Sigmoid colon (tissue), 7 donors: Measurements from ENCODE around the gene R3HCC1L. TPM values are rescaled to one million over a fixed set of nuclear protein-coding genes. Genes with fewer than 3 reads are reported as not detected.
"Not testable (repeated sequence)": the region's sequence is repeated elsewhere in the genome, so short reads cannot be mapped to it uniquely, and the experiment has no call there.

Experiments
- DNase-seq: peaks from one replicate; pipeline ENCODE4 v3.0.0-alpha.2; 2019
- H3K27ac ChIP-seq, 4 donors: fragments of 200-600 bp; sonication (generic); one replicate each; pipeline ENCODE4 v1.5.1; 2016 to 2019; ENCODE audit warnings: mild to moderate bottlenecking in 1 of 4
- H3K27me3 ChIP-seq, 3 donors: fragments of 200-600 bp; sonication (generic); one replicate each; pipeline ENCODE4 v1.5.1; 2019; ENCODE audit warnings: mild to moderate bottlenecking in 1 of 3
- H3K36me3 ChIP-seq, 4 donors: fragments of 200-600 bp; sonication (generic); one replicate each; pipeline ENCODE4 v1.5.1; 2016 to 2019
- H3K4me1 ChIP-seq, 4 donors: fragments of 200-600 bp; sonication (generic); one replicate each; pipeline ENCODE4 v1.5.1; 2017 to 2019
- H3K4me3 ChIP-seq, 4 donors: fragments of 200-600 bp; sonication (generic); one replicate each; pipeline ENCODE4 v1.5.1; 2017 to 2019; ENCODE audit warnings: mild to moderate bottlenecking in 2 of 4, moderate library complexity in 1 of 4
- H3K9me3 ChIP-seq, 4 donors: fragments of 200-600 bp in 3 of 4; sonication (generic) in 3 of 4; one replicate each; pipeline versions ENCODE4 v1.5.1 to v1.6.1; 2013 to 2019
- EP300 ChIP-seq, 4 donors: sonication (generic); formaldehyde crosslinking; IDR thresholded peaks; one replicate each; pipeline ENCODE4 v1.6.1; 2017; ENCODE audit warnings: antibody characterized with exemption in 4 of 4
- POLR2A ChIP-seq, 2 donors: fragments of 450-650 bp; IDR thresholded peaks; one replicate each; pipeline ENCODE4 v1.6.1; 2016; ENCODE audit warnings: antibody characterized with exemption in 2 of 2, mild to moderate bottlenecking in 2 of 2, moderate library complexity in 2 of 2
- POLR2AphosphoS5 ChIP-seq, 4 donors: sonication (generic); formaldehyde crosslinking; IDR thresholded peaks; one replicate each; pipeline ENCODE4 v1.6.1; 2017; ENCODE audit warnings: antibody characterized with exemption in 4 of 4
- WGBS, 2 donors: extraction: QIAGEN DNeasy Blood & Tissue Kit; methylation state at CpG; one replicate each; pipeline ENCODE4 v1.1.7; 2013; 5-methylcytosine and 5-hydroxymethylcytosine counted together
- intact Hi-C: fragments of 100-400 bp; cut with DNase I; formaldehyde crosslinking; loops from one replicate; pipeline ENCODE4 v1.15.1; 2023
- polyA plus RNA-seq, 3 donors: library from polyadenylated mRNA; stranded (reverse); fragments of 200-250 nt; gene quantifications; one replicate each; pipeline ENCODE4 v1.2.3, GENCODE V29; 2013
- total RNA-seq, 4 donors: library from RNA; depleted of rRNA; stranded (reverse); fragments of >200 nt; gene quantifications; one replicate each; pipeline ENCODE4 v1.1.0, GENCODE V29; 2016
- TF ChIP-seq, protein P1 (sequence below), 4 experiments: fragments of 450-650 bp in 3 of 4; fragments of 200-600 bp in 1 of 4; IDR thresholded peaks; one replicate each; pipeline ENCODE4 v1.5.1; 2016 to 2019; ENCODE audit warnings: antibody characterized with exemption in 4 of 4, mild to moderate bottlenecking in 3 of 4, moderate library complexity in 2 of 4
- donor health status: healthy with polysubstance abuse.
- donor health status: Bipolar disorder and iron deficiency.
- donor health status: healthy.

The R3HCC1L gene
- total and polyA plus RNA-seq, 7 donors: 11.6 to 15.0 (median 13.9) TPM

DNA sequence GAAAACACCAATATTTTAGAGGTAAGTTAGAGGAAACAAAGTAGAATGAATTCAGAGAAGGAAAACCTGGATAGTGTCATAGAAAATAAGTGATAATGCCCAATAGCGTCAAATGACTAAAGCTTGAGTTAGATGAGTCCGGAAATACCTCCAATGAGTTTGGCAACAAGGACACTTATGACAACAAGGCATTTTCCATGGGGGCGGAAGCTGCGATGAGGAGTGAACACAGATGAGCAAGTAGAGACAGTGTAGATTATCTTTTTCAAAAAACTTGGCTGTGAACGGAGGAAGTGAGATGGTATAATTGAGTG lies 383 bp upstream of the R3HCC1L start:
- DNase-seq: no peak
- peaks cover 0 to 14% (median 6%) of the 10 kb centered on the region in 4 donors for H3K4me1 ChIP-seq
- no peaks in the 10 kb centered on the region for H3K36me3 ChIP-seq
- WGBS, 2 donors: 71 to 80% methylated on average over 5 of the region's 5 CpGs
- H3K27ac ChIP-seq: peak overlapping the region; percentile 84 to 92 (median 90)
- TF ChIP-seq EP300 (IDR thresholded peaks at IDR 0.05) (no peak), POLR2AphosphoS5 (IDR thresholded peaks at IDR 0.05) (no peak), POLR2A (IDR thresholded peaks at IDR 0.05) (no peak)
- TF ChIP-seq, protein P1, sequence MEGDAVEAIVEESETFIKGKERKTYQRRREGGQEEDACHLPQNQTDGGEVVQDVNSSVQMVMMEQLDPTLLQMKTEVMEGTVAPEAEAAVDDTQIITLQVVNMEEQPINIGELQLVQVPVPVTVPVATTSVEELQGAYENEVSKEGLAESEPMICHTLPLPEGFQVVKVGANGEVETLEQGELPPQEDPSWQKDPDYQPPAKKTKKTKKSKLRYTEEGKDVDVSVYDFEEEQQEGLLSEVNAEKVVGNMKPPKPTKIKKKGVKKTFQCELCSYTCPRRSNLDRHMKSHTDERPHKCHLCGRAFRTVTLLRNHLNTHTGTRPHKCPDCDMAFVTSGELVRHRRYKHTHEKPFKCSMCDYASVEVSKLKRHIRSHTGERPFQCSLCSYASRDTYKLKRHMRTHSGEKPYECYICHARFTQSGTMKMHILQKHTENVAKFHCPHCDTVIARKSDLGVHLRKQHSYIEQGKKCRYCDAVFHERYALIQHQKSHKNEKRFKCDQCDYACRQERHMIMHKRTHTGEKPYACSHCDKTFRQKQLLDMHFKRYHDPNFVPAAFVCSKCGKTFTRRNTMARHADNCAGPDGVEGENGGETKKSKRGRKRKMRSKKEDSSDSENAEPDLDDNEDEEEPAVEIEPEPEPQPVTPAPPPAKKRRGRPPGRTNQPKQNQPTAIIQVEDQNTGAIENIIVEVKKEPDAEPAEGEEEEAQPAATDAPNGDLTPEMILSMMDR (IDR thresholded peaks at IDR 0.05): no peak
- intact Hi-C loops: no loop called here
- no peaks in the 10 kb centered on the region for H3K9me3 ChIP-seq
- no peaks in the 10 kb centered on the region for H3K27me3 ChIP-seq
- H3K4me3 ChIP-seq: peak overlapping the region; percentile 64 to 98 (median 96)

DNA sequence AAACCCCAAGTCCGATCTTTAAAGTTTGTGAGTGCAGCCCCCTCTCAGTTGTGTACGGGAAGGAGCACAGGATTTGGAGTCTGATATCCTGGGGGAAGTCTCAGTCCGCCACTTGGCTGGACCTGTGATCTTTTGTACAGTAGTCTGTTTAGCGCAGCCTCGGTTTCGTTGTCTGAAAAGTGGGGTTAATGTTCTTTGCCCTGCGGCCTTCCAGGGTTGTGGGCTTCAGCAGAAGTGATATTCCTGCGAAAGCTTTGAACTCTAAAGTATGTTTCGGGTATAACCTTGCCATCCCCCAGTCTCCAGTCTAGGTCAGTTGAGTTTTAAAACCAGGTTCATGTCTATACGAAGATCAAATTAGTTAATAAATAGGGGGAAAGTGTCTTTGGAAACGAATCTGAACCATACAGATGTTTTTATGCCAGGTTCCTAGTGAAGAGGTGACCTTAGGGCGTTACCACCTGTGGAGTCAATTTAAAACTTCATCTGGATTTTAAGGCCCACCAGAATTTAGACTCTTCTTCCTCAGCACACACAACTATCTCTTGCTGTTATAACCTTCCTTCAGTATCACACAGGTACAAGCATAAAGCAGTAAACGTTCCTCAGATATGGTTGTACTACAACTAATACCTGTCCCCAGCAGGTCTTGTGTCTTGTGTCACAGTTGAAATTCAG lies 904 bp downstream of the R3HCC1L start:
- H3K36me3 ChIP-seq: no peaks in the 10 kb centered on the region
- no peaks in the 10 kb centered on the region for H3K27me3 ChIP-seq
- DNase-seq: no peak
- 5 to 16% methylated on average over 13 of the region's 13 CpGs for WGBS, 2 donors
- intact Hi-C loops: no loop called here
- TF ChIP-seq POLR2A (IDR thresholded peaks at IDR 0.05): no peak
- peaks cover 0 to 22% (median 11%) of the 10 kb centered on the region in 4 donors for H3K4me1 ChIP-seq
- no peaks in the 10 kb centered on the region for H3K9me3 ChIP-seq
- H3K4me3 ChIP-seq: peak overlapping the region; percentile 64 to 98 (median 96)
- H3K27ac ChIP-seq: peak overlapping the region; percentile 84 to 92 (median 90)

DNA sequence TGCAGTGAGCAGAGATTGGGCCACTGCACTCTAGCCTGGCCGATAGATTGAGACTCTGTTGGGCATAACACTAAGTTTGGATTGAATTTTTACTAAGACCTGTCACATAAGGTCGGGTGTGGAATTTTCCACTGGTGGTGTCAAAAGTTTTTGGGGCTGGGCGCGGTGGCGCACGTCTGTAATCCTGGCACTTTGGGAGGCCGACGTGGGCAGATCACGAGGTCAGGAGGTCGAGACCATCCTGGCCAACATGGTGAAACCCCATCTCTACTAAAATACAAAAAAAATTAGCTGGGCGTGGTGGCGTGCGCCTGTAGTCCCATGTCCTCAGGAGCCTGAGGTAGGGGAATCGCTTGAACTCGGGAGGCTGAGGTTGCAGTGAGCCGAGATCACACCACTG lies 2.3 kb downstream of the R3HCC1L start:
- DNase-seq, H3K27me3 ChIP-seq, H3K4me3 ChIP-seq, H3K27ac ChIP-seq, H3K9me3 ChIP-seq, intact Hi-C loops, H3K36me3 ChIP-seq: not testable (repeated sequence)
- 95 to 96% methylated on average over 16 of the region's 16 CpGs for WGBS, 2 donors
- peaks cover 0 to 30% (median 16%) of the 10 kb centered on the region in 4 donors for H3K4me1 ChIP-seq

DNA sequence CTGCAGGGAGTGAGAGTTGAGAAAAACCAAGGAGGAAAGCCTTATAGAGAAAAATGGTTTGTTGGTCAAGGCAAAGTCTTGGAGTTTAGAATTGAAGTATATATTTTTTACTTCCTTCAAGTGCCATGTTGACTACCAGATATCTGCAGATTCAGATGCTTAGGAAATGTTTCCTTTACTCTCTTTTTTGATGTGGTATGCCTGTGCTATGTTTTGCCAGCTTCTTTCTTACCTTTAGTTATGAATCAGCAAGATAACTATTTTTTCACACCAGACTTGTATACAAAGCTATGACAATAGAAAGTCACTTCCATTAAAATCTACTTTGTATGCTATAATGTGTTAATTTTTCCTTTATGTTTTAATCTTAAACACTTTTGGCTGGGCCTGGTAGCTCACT lies 3.6 kb downstream of the R3HCC1L start:
- no peak overlapping the region for H3K27ac ChIP-seq
- no peaks in the 10 kb centered on the region for H3K27me3 ChIP-seq
- TF ChIP-seq EP300 (IDR thresholded peaks at IDR 0.05) (no peak), POLR2AphosphoS5 (IDR thresholded peaks at IDR 0.05) (no peak), POLR2A (IDR thresholded peaks at IDR 0.05) (no peak)
- TF ChIP-seq, protein P1 (IDR thresholded peaks at IDR 0.05): no peak
- peaks cover 0 to 39% (median 16%) of the 10 kb centered on the region in 4 donors for H3K4me1 ChIP-seq
- H3K9me3 ChIP-seq: no peaks in the 10 kb centered on the region
- H3K4me3 ChIP-seq: no peak overlapping the region
- H3K36me3 ChIP-seq: no peaks in the 10 kb centered on the region
- intact Hi-C loops: no loop called here
- DNase-seq: no peak

DNA sequence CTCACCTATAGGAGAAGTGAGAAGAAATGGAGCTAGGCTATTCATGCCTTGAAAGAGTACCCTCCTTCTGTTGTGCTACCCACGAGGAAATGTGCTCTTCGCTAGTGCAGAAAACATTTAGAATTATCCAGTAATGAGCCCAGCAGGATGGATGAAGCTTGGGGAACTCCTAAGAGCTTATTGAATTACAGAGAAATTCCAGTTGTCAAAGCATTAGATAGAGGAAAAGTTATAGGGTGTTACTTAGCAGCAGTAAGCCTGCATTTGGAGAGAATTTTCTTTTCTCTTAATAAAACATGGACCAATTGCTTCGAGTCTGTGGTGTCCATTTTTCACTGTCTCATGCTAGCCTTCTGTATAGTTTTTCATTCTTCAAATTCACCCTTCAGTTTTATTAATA lies 5.0 kb downstream of the R3HCC1L start:
- TF ChIP-seq POLR2AphosphoS5 (IDR thresholded peaks at IDR 0.05) (no peak), EP300 (IDR thresholded peaks at IDR 0.05) (no peak), POLR2A (IDR thresholded peaks at IDR 0.05) (no peak)
- TF ChIP-seq, protein P1 (IDR thresholded peaks at IDR 0.05): no peak
- intact Hi-C loops: no loop called here
- Histone ChIP-seq H3K27ac (no peak overlapping the region), H3K4me1 (peaks cover 0 to 39% (median 15%) of the 10 kb centered on the region in 4 donors), H3K36me3 (no peaks in the 10 kb centered on the region), H3K4me3 (no peak overlapping the region), H3K9me3 (no peaks in the 10 kb centered on the region), H3K27me3 (no peaks in the 10 kb centered on the region)
- 85 to 91% methylated on average over 3 of the region's 3 CpGs for WGBS, 2 donors
- no peak for DNase-seq

DNA sequence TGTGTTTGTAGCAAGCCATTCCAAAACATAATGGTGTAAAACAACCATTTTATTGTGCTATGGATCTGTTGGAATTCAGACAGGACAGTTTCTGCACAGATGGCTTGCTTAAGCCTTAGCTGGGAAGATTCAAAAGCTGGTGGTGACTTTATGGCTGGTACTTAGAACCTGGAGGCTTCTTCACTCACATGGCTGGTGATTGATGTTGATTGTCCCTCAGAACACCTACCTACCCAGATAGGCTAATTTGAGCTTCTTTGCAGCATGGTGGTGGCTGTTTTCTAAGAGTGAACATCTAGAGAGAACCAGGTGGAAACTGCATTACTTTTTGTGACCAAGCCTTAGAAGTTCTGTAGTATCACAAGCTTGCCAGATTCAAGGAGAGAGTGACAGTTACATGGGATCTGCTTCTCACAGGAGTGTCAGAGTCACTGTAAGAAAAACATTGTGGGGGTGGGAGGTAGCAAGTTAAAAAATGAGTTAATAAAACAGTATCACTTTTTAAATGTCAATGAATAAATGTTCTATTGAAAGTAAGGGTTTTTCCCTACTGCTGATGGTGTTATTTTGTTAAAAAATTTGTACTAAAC lies 7.1 kb downstream of the R3HCC1L start:
- no peaks in the 10 kb centered on the region for H3K27me3 ChIP-seq
- H3K9me3 ChIP-seq: no peaks in the 10 kb centered on the region
- intact Hi-C loops: no loop called here
- H3K4me3 ChIP-seq: no peak overlapping the region
- DNase-seq: no peak
- peaks cover 0 to 27% (median 10%) of the 10 kb centered on the region in 4 donors for H3K4me1 ChIP-seq
- H3K27ac ChIP-seq: no peak overlapping the region
- H3K36me3 ChIP-seq: no peaks in the 10 kb centered on the region
- TF ChIP-seq POLR2A (IDR thresholded peaks at IDR 0.05) (no peak), EP300 (IDR thresholded peaks at IDR 0.05) (no peak), POLR2AphosphoS5 (IDR thresholded peaks at IDR 0.05) (no peak)
- TF ChIP-seq, protein P1 (IDR thresholded peaks at IDR 0.05): no peak
